ENCODE measurements around the gene TP53TG5.

TP53TG5 gene

DNA sequence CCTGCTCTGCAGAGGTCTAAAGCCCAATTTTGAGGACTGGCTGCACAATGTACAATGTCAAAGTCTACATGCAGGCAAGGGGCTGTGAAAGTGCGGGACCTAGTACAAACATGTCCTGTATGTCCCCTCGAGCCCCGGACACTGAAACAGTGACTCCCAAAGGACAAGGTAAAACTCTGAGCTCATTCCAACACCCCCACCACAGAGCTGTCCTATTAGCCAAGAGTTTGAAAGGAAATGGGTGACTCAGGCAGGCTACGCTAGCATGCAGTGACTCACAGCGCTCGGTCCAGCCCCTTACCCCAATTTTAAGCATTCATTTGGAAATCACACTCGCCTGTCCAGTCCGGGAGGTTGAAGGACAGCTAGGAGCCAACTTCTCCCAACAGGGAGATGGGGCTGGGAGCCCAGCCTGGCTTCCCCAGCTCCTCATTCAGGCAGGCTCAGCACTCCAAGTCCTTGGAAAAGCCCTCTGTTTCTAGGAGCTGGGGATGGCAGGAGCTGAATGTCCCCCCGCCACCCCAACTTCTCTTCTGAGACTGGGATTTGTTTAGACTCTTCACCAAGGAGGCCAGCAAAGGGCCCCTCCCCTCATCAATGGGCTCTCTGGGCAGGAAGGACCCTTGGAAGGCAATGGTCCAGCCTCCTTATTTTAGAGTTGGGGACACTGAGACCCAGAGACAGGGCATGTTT, 33.8 kb downstream of the TP53TG5 start:
- H3K4me3 ChIP-seq (ENCODE audit: low read length) = no peak overlapping the region
- H3K4me1 ChIP-seq (ENCODE audit: insufficient read depth, low read length) = peaks cover 36% of the 10 kb centered on the region
- no peak overlapping the region for H2AFZ ChIP-seq (ENCODE audit: low read depth, low read length)
- H3K9me3 ChIP-seq (ENCODE audit: low read length) = no peaks in the 10 kb centered on the region
- peaks cover 22% of the 10 kb centered on the region for H3K27me3 ChIP-seq (ENCODE audit: insufficient read depth, low read length)
- no peaks in the 10 kb centered on the region for H3K36me3 ChIP-seq (ENCODE audit: insufficient read depth, low read length)

DNA sequence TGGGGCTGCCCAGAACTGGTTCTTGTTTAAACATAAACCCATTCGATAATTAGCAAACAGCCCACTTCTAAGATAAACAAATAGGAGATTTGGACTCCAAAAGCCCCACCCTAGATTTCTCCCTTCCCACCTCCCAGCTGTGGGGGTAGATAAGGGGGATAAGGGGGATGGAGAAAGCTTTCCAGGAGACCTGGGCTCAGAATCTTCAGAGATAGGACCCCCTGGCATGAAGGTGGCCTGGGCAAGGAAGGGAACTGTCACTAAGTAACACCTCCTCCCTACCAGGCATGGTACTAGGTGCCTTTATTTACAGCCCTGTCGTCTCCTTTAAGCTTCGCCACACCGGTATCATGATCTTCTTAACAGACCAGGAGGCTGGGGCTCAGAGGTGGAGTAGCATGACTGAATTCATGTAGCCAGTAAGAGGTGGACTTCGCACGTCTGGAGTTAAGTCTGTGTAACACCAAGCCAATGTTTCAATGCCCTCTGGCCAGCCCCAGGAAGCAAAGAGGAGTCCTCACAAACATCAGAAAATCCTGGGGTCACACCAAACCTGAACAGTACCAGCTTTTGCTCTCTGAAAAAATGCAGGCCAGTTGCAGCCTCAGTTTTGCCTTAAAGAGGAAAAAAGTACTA, 34.5 kb downstream of the TP53TG5 start:
- no peaks in the 10 kb centered on the region for H3K36me3 ChIP-seq (ENCODE audit: insufficient read depth, low read length)
- H3K4me1 ChIP-seq (ENCODE audit: insufficient read depth, low read length) = peaks cover 36% of the 10 kb centered on the region
- no peak overlapping the region for H2AFZ ChIP-seq (ENCODE audit: low read depth, low read length)
- no peak overlapping the region for H3K4me3 ChIP-seq (ENCODE audit: low read length)
- H3K27me3 ChIP-seq (ENCODE audit: insufficient read depth, low read length) = peaks cover 22% of the 10 kb centered on the region
- no peaks in the 10 kb centered on the region for H3K9me3 ChIP-seq (ENCODE audit: low read length)

DNA sequence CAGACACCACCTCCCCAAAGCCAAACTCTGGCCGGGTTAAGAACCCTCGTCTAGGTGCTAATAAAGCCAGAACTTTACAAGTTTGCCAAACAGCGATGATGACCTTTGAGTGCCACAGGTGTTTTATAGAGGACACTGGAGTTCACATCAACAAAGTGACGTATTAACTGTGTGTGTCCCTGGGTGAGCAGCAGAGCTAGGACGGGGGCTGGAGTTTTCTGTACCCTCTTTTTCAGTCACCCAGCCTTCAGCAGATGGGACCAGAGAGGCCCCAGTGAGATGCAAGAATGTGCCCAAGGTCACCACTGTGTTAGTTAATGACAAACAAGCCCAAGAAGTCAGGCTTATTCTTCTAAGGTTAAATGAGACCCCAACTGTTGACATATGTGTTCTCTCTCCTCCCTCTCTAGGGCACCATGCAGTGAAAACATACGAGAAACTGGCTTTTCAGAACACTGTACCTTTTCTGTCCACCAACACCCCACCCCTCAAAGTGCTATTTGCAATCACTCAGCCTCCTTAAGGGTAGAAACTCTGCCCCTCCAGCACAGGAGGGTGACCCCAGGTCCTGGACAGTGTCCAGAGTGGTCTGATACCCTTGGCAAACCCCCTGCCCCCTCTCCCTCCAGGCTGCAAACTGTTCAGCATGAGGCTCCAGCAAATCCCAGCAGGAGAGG, 35.1 kb downstream of the TP53TG5 start:
- no peak overlapping the region for H3K4me3 ChIP-seq (ENCODE audit: low read length)
- H3K36me3 ChIP-seq (ENCODE audit: insufficient read depth, low read length) = no peaks in the 10 kb centered on the region
- peaks cover 36% of the 10 kb centered on the region for H3K4me1 ChIP-seq (ENCODE audit: insufficient read depth, low read length)
- H3K27me3 ChIP-seq (ENCODE audit: insufficient read depth, low read length) = peaks cover 22% of the 10 kb centered on the region
- no peaks in the 10 kb centered on the region for H3K9me3 ChIP-seq (ENCODE audit: low read length)
- no peak overlapping the region for H2AFZ ChIP-seq (ENCODE audit: low read depth, low read length)

DNA sequence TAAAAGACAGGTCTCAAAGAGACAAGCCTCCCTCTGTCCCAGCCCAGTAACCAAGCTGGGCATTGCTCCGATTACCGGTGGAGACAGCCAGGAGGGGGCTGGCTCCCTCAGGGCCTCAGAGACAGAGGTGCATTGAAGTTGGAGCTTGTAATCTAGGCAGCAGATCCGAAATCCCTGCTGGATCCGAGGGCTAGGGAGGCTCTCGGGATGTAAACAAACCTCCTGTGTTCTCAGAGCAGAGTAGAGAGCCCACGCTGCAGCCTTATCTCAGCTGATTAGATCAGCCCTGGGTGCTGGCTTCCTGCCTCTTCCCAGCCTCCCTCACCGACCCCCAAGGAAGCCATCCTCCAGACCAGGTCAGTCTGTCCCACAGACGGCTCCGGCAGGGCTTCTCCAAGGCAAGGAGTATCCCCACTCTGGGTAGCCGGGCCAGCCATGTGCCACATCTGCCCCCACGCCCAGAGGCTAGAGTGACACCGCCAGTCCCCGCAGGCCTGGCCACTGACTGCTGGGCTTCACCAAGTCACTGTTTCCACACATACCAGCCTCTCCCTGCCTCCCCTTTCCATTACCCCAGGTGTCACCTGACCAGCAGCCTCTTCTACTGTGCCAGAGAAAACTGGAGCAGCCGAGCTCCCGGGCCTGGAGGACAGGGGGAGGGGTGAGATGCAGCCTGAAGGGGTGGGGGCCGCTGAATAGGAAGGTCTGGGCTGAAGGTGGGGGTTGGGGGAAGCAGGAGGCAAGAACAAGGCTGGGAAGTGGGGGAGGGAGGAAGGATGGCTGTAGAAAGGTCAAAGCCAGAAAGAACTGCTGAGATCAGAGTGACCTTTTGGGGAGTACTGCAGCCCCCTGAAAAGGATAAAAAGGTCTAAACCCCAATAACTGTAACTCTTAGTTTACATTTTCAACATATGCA, 35.9 kb downstream of the TP53TG5 start:
- no peak overlapping the region for H3K4me3 ChIP-seq (ENCODE audit: low read length)

DNA sequence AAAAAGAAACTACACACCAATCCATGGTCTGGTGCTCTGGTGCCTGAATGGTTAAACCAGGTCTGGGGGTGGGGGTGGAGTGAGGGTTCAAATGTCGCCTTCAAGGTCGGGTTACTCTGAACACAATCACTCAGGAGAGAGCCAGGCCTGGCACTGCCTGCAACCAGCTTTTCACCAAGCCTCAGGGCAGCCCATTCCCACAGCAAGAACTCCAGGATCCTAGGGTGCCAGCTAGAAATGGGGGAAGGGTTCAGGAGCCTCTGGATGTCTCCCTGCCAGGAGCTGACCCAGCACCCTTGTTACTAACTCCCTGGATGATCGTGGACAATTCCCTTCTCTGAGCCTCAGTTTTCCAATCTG, 36.6 kb downstream of the TP53TG5 start:
- Histone ChIP-seq H2AFZ (ENCODE audit: low read depth, low read length) (peak overlapping the region; percentile 41), H3K4me1 (ENCODE audit: insufficient read depth, low read length) (peaks cover 27% of the 10 kb centered on the region), H3K27me3 (ENCODE audit: insufficient read depth, low read length) (peaks cover 9% of the 10 kb centered on the region), H3K36me3 (ENCODE audit: insufficient read depth, low read length) (no peaks in the 10 kb centered on the region), H3K4me3 (ENCODE audit: low read length) (no peak overlapping the region), H3K9me3 (ENCODE audit: low read length) (no peaks in the 10 kb centered on the region)

More for the DNA sequence above, 35.9 kb downstream of the TP53TG5 start:
- Histone ChIP-seq H3K9me3 (ENCODE audit: low read length) (no peaks in the 10 kb centered on the region), H3K27me3 (ENCODE audit: insufficient read depth, low read length) (peaks cover 15% of the 10 kb centered on the region), H2AFZ (ENCODE audit: low read depth, low read length) (peak overlapping the region; percentile 41), H3K36me3 (ENCODE audit: insufficient read depth, low read length) (no peaks in the 10 kb centered on the region), H3K4me1 (ENCODE audit: insufficient read depth, low read length) (peaks cover 29% of the 10 kb centered on the region)

DNA sequence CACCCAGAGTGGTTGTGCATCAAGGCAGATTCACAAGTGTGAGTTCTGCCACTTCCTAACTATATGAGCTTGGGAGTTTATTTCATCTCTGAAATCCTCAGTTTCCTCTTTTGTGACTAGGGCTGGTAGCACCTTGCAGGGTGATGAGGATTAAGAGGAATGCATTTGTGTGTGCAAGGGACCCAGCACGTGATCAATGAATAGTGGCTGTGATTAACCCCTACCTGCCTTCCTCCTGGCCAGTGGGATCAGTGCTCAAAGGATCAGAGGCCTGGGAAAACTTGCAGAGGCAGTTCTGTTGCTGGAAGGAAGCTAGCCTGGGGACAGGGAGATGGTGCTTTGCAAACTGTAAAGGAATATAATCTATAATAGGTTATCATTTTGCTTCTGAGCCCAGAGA, 37.2 kb downstream of the TP53TG5 start:
- no peaks in the 10 kb centered on the region for H3K9me3 ChIP-seq (ENCODE audit: low read length)
- no peak overlapping the region for H3K4me3 ChIP-seq (ENCODE audit: low read length)
- H2AFZ ChIP-seq (ENCODE audit: low read depth, low read length) = no peak overlapping the region
- H3K4me1 ChIP-seq (ENCODE audit: insufficient read depth, low read length) = peaks cover 25% of the 10 kb centered on the region
- no peaks in the 10 kb centered on the region for H3K36me3 ChIP-seq (ENCODE audit: insufficient read depth, low read length)
- peaks cover 3% of the 10 kb centered on the region for H3K27me3 ChIP-seq (ENCODE audit: insufficient read depth, low read length)

DNA sequence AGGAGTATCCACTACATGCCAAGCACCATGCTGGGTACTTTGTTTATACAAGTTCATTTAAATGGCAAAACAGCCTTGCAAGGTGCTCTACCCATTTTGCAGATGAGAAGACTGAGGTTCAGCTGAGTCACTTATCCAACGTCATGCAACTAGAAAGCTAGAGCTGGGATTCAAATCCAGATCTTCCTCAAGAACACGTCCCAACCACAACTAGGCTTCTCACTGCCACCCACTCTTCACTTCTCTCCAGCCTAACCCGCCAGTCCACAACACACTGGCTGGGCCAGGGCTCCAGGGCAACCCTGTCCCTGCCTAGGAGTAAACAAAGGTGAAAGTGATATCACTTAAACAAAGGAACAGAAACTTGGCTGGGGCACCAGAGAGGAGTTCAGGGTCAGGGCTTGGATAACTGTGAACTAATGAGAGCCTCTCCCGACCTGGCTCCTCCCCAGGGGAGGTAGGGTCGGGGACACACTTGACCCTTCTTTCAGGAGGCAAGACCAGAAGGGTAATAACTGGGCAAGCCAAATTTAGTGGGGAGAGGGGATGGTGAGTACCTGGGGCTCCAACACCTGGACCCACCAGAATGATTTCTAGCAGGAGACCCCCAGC, 37.8 kb downstream of the TP53TG5 start:
- Histone ChIP-seq H3K36me3 (ENCODE audit: insufficient read depth, low read length) (no peaks in the 10 kb centered on the region), H2AFZ (ENCODE audit: low read depth, low read length) (no peak overlapping the region), H3K9me3 (ENCODE audit: low read length) (no peaks in the 10 kb centered on the region), H3K27me3 (ENCODE audit: insufficient read depth, low read length) (peaks cover under 1% of the 10 kb centered on the region), H3K4me1 (ENCODE audit: insufficient read depth, low read length) (peaks cover 25% of the 10 kb centered on the region), H3K4me3 (ENCODE audit: low read length) (no peak overlapping the region)

DNA sequence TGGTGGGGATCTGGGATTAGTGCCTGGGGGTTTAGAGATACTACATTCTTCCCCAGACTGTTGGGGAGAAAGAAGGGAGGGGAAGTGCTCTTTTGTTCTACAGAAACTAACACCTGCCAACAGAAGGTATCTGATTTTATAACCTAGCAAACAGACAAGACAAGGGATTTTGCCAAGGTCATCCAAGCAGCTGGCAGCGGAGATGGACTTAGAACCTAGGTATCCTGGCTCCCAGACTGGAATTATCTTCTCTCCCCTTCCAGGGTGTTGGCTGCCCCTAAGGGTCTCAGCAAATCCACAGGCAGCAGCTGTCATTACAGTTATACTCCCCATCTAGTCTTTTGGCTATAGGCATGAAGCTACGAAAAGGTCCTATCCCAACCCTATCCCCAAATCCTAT, 38.3 kb downstream of the TP53TG5 start:
- Histone ChIP-seq H3K4me1 (ENCODE audit: insufficient read depth, low read length) (peaks cover 25% of the 10 kb centered on the region), H3K27me3 (ENCODE audit: insufficient read depth, low read length) (no peaks in the 10 kb centered on the region), H3K4me3 (ENCODE audit: low read length) (no peak overlapping the region), H2AFZ (ENCODE audit: low read depth, low read length) (no peak overlapping the region), H3K9me3 (ENCODE audit: low read length) (no peaks in the 10 kb centered on the region), H3K36me3 (ENCODE audit: insufficient read depth, low read length) (no peaks in the 10 kb centered on the region)

DNA sequence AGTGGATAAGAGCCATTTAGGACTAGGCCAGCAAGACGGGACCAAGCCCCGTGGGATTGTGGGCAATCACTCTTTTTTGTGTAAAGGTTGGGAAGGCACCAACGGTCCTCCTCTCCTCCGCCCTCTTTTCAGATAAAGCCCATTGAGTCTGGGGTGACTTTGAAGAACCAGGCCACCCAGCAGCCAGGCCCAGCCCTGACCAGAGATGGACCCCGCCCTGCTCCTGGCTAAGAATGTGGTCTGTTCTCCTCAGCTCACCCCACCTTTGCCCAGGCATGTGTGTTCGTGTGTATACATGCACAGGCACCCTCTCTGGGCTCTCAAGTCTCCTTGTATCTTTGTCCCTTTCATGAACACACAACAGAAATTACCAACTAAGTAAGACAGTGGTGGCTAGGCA, 39.0 kb downstream of the TP53TG5 start:
- H3K36me3 ChIP-seq (ENCODE audit: insufficient read depth, low read length) = no peaks in the 10 kb centered on the region
- no peak overlapping the region for H3K4me3 ChIP-seq (ENCODE audit: low read length)
- no peak overlapping the region for H2AFZ ChIP-seq (ENCODE audit: low read depth, low read length)
- H3K4me1 ChIP-seq (ENCODE audit: insufficient read depth, low read length) = peaks cover 23% of the 10 kb centered on the region
- no peaks in the 10 kb centered on the region for H3K27me3 ChIP-seq (ENCODE audit: insufficient read depth, low read length)
- H3K9me3 ChIP-seq (ENCODE audit: low read length) = no peaks in the 10 kb centered on the region

DNA sequence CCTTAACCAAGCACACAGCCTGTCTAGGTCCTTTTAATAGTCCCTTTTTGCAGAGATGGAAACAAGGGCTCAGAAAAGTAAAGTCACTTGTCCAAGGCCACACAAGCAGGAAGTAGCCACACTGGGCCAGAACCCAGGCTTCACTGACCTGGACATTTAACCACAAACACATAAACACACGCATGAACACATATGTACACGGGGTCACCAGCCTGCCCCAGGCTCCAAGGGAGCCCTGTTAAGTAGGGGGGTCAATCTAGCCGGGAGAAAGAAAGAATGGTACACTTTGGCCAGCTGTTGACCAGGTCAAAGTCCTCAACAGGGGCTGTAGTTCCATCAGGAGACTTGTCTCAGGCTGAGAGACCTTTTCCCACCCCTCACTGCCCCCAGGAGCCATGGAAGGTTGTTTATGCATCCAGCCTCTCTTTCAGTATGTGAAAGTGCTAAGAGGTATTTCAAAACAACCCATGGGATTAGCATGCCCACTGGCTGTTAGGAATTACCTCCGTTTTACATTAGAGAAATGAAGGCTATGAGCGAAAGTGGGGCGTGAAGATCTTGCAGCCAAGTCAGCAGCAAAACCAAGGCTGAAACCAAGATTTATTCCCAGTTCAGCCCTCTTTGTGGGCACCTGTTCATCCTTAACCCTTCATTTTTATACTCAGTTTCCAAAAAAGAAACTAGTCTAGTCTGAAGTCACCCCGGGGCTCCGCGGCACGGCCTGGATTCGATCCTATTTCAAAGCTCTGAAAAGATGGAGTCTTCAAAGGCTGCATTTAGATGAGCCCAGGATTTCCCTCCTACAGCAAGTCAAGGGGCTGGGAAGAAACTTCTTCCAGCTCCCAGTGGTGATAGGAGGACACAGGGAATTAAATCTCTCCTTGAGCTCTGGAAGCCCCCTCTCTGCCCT, 39.7 kb downstream of the TP53TG5 start:
- Histone ChIP-seq H3K36me3 (ENCODE audit: insufficient read depth, low read length) (no peaks in the 10 kb centered on the region), H3K27me3 (ENCODE audit: insufficient read depth, low read length) (no peaks in the 10 kb centered on the region), H3K4me3 (ENCODE audit: low read length) (no peak overlapping the region), H3K4me1 (ENCODE audit: insufficient read depth, low read length) (peaks cover 18% of the 10 kb centered on the region), H2AFZ (ENCODE audit: low read depth, low read length) (no peak overlapping the region), H3K9me3 (ENCODE audit: low read length) (no peaks in the 10 kb centered on the region)

DNA sequence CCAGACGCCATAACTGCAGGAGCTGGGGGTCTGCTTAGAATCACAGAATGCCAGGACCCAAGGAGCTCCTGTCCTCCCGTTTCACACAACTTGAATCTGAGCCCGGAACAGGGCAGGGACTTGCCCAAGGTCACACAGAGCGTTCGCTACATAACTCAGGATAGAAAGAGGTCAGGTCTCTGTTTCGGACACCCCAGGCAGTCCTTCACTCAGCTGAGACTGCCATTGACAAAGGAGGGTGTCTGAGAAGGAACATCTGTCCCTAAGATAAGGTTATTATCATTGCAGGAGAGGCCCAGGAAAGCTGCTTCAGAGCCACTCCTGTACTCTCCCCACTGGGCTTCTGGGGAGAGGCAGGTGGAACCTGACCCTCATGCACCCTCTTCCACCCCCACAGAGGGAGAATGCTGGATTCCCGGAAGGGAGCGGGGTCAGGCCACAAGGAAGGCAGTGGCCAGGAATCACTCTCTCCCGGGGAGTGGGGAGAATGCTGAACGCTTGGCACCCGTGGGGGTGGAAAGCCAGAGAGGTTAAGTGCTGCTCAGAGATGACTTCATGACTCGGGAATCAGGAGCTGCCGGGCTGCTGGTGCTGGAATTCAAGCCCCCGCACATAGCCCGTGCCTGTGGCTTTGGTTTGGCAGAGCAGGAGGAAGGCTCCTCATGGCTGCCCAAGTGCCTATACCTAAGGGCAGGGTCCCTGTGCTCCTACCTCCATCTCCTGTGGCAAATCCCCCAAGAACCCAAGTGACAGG, 40.6 kb downstream of the TP53TG5 start:
- Histone ChIP-seq H3K4me3 (ENCODE audit: low read length) (no peak overlapping the region), H3K36me3 (ENCODE audit: insufficient read depth, low read length) (no peaks in the 10 kb centered on the region), H2AFZ (ENCODE audit: low read depth, low read length) (no peak overlapping the region), H3K9me3 (ENCODE audit: low read length) (no peaks in the 10 kb centered on the region), H3K27me3 (ENCODE audit: insufficient read depth, low read length) (no peaks in the 10 kb centered on the region), H3K4me1 (ENCODE audit: insufficient read depth, low read length) (peaks cover 11% of the 10 kb centered on the region)
